HG03025 (cell line): Measurements from ENCODE around the gene SPTBN1.

Source experiments
- ATAC-seq: cut with Tn5 transposase; IDR thresholded peaks from one replicate; pipeline ENCODE4 v1.9.1; 2021; ENCODE audit warnings: mild to moderate bottlenecking, moderate library complexity; ENCODE audit not compliant: unreplicated experiment, low FRiP score

The SPTBN1 gene

DNA sequence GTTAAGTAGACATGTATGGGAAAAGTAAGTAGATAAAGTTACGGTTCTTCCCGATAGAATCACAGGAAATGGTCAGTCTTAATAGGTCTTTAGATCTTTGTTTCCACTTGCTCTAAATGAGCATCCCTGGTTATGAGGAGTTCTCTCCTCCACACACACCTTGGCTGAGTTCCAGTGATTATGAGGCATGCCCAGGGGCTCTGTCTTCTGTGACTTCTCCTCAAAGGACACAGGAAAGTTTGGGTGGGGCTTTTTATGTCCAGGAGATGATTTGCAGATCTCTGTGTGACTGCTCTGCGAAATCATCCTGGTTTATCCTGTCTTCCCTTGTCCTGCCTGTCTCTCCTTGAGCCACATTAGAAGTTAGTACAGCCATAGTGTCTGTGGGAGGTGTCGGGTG lies 183.5 kb downstream of the SPTBN1 start:
- ATAC-seq: no peak

GRCh38 chr2:54640834-54641540 lies 184.9 kb downstream of the SPTBN1 start:
- ATAC-seq: no peak

- no peak for ATAC-seq
These were observed 185.9 kb downstream of the SPTBN1 start for GRCh38 chr2:54641988-54642387.

GRCh38 chr2:54642677-54643430 lies 186.7 kb downstream of the SPTBN1 start:
- ATAC-seq: no peak

DNA sequence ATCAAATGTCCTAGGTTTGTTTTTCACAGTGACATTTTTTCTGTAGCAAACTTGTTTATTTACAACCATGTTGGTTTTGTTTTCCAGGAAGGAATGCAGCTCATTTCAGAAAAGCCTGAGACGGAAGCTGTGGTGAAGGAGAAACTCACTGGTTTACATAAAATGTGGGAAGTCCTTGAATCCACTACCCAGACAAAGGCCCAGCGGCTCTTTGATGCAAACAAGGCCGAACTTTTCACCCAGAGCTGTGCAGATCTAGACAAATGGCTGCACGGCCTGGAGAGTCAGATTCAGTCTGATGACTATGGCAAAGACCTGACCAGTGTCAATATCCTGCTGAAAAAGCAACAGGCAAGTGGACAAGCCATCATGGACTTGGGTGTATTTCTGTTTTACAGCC lies 188.1 kb downstream of the SPTBN1 start:
- ATAC-seq: no peak

- ATAC-seq: no peak
These were observed 190.2 kb downstream of the SPTBN1 start for GRCh38 chr2:54646170-54646927.

- ATAC-seq: no peak
These were observed 192.1 kb downstream of the SPTBN1 start for GRCh38 chr2:54648256-54648655.

DNA sequence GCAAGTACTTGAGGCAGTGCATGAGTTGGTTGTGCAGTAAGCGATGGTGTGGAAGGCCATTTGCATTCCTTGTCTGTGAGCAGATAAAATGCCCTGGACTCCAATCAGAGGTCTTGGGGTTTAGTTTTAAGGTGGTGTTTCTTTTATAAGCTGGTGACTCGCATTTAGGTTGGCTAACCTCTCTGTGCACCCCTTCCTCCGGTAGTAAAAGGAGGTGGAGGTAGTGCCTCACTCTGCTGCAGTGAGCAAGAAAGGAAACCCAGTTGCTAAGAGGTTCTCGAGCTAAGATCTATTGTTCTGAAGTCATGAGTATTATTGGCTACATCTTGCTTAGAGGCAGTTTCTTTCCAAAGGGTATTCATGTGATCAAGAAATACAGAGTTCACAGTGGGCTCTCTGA lies 193.1 kb downstream of the SPTBN1 start:
- ATAC-seq: no peak

DNA sequence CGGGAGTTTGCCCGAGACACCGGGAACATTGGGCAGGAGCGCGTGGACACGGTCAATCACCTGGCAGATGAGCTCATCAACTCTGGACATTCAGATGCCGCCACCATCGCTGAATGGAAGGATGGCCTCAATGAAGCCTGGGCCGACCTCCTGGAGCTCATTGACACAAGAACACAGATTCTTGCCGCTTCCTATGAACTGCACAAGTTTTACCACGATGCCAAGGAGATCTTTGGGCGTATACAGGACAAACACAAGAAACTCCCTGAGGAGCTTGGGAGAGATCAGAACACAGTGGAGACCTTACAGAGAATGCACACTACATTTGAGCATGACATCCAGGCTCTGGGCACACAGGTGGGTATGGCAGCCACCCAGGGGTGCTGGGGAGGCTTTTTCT lies 193.5 kb downstream of the SPTBN1 start:
- no peak for ATAC-seq

- no peak for ATAC-seq
These were observed 194.5 kb downstream of the SPTBN1 start for GRCh38 chr2:54650612-54651011.

DNA sequence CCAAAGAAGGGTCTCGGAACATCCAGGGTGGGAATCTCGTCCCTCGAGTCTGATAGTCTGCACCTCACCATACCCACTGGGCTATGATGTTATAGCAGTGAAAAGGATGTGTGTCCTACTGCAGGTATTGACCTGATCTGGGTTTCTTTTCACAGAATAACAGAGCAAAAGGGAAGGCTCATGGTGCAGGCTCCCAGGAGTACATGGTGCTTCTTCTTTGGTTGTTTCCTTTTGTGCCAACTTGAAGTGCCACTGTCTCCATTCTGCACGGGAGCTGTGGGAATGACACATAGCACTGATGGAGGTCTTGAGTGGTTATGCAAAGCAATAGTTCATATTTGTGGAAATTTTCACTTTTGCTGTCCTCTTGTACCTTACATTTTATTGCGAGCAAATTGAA lies 195.2 kb downstream of the SPTBN1 start:
- no peak for ATAC-seq

GRCh38 chr2:54652540-54652939 lies 196.4 kb downstream of the SPTBN1 start:
- ATAC-seq: no peak

DNA sequence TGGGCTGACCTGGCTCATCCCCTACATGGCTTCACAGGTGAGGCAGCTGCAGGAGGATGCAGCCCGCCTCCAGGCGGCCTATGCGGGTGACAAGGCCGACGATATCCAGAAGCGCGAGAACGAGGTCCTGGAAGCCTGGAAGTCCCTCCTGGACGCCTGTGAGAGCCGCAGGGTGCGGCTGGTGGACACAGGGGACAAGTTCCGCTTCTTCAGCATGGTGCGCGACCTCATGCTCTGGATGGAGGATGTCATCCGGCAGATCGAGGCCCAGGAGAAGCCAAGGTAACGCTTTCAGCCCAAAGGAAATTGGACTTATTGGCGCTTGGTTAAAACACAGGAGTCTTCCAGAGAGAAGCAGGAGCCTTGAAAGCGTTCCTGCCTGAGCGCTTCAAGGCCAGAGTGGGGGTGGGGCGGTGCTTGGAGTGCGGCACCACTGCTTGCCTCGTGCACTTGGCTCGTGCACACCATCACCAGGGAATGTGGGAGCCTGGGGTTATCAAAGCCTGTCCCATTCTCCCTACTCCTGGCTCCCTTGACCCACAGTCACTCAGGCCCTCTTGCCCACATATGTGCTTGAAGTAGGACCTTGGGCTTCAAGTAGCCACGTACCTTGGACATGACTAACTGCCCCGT lies 197.6 kb downstream of the SPTBN1 start:
- ATAC-seq: no peak

GRCh38 chr2:54655046-54655809 lies 199.1 kb downstream of the SPTBN1 start:
- ATAC-seq: no peak

DNA sequence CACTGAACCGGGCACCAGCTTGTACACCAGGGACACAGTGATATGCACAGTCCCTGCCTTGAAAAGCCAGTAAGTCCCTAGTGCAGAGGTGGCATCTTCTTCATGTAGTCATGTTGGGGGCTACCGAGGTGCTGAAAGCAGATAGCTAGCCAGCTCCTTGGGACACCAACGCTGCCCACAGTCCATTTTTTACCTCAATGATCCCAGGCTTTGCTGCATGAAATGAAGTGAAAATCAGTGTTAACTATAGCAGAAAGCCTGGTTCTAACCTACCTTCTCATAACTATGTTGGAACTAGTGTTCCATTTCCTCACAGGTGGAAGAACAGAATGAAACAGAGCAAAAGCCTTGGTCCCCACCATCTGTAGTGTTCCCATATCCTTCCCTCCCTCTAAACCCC lies 200.7 kb downstream of the SPTBN1 start:
- ATAC-seq: no peak

DNA sequence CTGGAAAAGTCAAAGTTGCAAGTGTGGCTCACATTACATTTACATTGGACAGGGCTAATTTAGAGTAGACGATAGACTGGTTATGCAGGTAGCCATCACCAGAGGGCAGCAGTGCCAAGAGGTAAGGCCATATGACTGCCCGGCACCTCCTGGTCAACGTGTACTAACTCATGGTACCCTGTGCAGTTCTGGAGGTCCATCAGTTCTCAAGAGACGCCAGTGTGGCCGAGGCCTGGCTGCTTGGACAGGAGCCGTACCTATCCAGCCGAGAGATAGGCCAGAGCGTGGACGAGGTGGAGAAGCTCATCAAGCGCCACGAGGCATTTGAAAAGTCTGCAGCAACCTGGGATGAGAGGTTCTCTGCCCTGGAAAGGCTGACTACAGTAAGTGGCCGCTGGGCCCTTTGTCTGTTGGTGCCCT lies 201.5 kb downstream of the SPTBN1 start:
- ATAC-seq: no peak

DNA sequence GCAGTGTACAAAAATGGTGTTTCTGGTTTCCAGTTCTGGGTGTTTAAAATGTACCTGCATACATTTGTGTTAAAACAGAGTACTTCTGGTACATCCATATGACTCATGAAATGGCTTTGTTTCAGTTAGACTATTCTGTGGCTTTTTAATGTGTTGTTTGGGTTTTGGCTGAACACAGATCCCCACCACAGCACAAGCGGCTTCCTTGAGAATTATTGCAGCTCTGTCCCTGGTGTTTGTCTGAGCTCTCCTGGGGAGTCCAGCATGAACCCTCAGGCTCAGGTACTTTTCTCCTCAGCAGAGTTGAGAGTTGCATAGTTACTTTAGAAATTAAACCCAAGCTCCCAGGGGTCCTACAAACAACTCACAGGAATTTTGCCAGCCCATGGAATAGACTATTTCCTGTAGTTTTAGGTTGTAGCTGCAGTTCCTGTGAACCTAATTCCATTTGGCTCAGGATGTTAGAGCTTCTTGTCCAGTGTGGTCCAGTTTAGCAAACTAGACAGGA lies 202.5 kb downstream of the SPTBN1 start:
- ATAC-seq: no peak

DNA sequence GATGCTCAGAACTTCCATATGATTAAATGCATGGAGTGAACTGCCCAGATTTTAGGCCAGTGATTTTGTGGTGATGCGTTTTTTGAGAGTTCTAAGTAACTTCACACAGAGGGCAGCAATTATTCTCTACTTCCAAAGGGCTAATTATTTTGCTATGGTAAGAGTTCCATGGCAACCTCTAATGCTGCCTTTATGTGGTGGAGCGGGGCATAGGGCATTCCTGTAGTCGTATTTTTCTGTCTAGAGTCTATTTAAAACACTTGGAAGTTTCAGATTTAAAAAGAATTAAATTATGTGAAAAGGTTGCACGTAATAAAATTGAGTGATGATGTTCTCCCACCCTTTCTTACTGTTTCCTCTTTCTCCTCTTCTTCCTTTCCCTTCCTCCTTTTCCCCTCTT lies 203.4 kb downstream of the SPTBN1 start:
- ATAC-seq: no peak

DNA sequence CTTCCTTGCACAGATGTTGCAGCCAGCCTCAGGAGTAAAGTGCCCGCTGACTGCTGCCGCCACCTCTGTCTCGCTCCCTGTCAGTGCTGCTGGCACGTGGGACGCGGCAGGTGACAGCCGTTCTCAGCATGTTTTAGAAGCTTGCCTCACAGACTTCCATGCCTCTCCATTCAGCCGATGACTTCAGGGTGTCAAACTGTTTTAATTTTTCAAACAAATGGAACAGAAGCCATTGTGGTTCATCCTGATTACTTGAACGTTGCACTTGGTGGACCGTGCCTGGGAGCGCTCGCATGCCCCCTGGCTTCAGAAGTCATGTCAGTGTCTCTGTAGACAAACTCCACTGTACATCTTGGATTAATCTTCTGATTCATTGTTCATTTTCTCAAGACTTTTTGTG lies 204.6 kb downstream of the SPTBN1 start:
- ATAC-seq: no peak

DNA sequence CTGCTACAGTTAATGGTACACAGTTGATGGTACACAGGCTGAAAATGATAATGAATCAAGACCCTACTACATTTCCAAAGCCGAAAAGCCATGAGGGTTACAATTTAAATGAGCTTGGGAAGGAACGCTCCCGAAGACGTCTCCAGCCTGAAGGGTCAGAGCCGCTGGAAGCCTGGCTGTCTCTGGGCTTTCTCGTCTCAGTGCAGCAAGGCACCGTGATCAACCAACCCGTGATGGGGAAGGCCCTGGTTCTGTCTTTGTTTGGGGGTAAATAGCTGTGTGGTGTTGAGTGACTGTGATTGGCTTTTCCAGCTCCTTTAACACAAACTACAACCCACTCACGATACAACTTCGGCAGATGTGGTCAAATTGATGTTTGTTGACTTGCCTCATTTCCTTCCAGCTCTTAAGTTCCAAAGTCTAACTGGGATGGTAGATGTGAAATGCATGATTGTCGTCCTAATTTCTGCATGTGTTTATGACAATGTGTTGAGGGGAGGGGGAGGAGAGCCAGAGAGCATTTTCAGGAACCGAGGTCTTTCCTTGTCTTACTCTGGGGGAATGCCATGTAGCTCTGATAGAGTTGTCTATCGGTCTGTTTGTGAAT lies 207.4 kb downstream of the SPTBN1 start:
- no peak for ATAC-seq
